GM23248 (cell line): ENCODE measurements around the gene KCNG4. TPM values are rescaled to one million over a fixed set of nuclear protein-coding genes. Genes with fewer than 3 reads are reported as not detected.

Experiments
- DNase-seq: peaks from one replicate; pipeline ENCODE4 v3.0.0-alpha.2; 2015
- H2AFZ ChIP-seq: fragments of 200-600 bp; sonication (generic); 2 replicates; pipeline ENCODE4 v1.6.1; 2016; ENCODE audit warnings: antibody characterized with exemption
- H3F3A ChIP-seq: fragments of 200-600 bp; sonication (generic); 2 replicates; pipeline ENCODE4 v1.6.1; 2016; ENCODE audit warnings: mild to moderate bottlenecking, antibody characterized with exemption, mixed run types; ENCODE audit not compliant: insufficient read depth
- H3K27ac ChIP-seq: fragments of 200-600 bp; sonication (generic); 2 replicates; pipeline ENCODE4 v1.5.1; 2016; ENCODE audit warnings: mild to moderate bottlenecking
- H3K27me3 ChIP-seq: fragments of 200-600 bp; sonication (generic); replicated peaks from 2 replicates; pipeline ENCODE4 v1.6.1; 2016; ENCODE audit warnings: mild to moderate bottlenecking; ENCODE audit not compliant: insufficient read depth
- H3K36me3 ChIP-seq: fragments of 200-600 bp; sonication (generic); 2 replicates; pipeline ENCODE4 v1.6.1; 2016; ENCODE audit warnings: low read depth, mild to moderate bottlenecking
- H3K4me1 ChIP-seq: fragments of 200-600 bp; sonication (generic); 2 replicates; pipeline ENCODE4 v1.6.1; 2016; ENCODE audit warnings: mild to moderate bottlenecking; ENCODE audit not compliant: insufficient read depth
- H3K4me2 ChIP-seq: fragments of 200-600 bp; sonication (generic); one replicate; pipeline ENCODE4 v1.6.1; 2016; ENCODE audit warnings: mild to moderate bottlenecking; ENCODE audit not compliant: unreplicated experiment
- H3K4me3 ChIP-seq: fragments of 200-600 bp; sonication (generic); 2 replicates; pipeline ENCODE4 v1.5.1; 2016; ENCODE audit warnings: mild to moderate bottlenecking
- H3K79me2 ChIP-seq: fragments of 200-600 bp; sonication (generic); 2 replicates; pipeline ENCODE4 v1.6.1; 2016; ENCODE audit warnings: mild to moderate bottlenecking; ENCODE audit not compliant: insufficient read depth
- H3K9ac ChIP-seq: fragments of 200-600 bp; sonication (generic); 2 replicates; pipeline ENCODE4 v1.6.1; 2016; ENCODE audit warnings: mild to moderate bottlenecking
- H3K9me2 ChIP-seq: fragments of 200-600 bp; sonication (generic); 2 replicates; pipeline ENCODE4 v1.6.1; 2016; ENCODE audit warnings: mixed run types, mild to moderate bottlenecking, moderate library complexity; ENCODE audit not compliant: insufficient read depth
- H3K9me3 ChIP-seq: fragments of 200-600 bp; sonication (generic); one replicate; pipeline ENCODE4 v1.6.1; 2017; ENCODE audit warnings: low read depth
- H4K20me1 ChIP-seq: fragments of 200-600 bp; sonication (generic); 2 replicates; pipeline ENCODE4 v1.6.0; 2016; ENCODE audit not compliant: insufficient read depth
- EZH2 ChIP-seq: fragments of 200-600 bp; sonication (generic); IDR thresholded peaks from 2 replicates; pipeline ENCODE4 v1.6.1; 2018; ENCODE audit warnings: antibody characterized with exemption, mild to moderate bottlenecking; ENCODE audit not compliant: insufficient read depth, poor library complexity, severe bottlenecking
- EZH2phosphoT487 ChIP-seq: fragments of 200-600 bp; sonication (generic); IDR thresholded peaks from 2 replicates; pipeline ENCODE4 v1.6.1; 2018; ENCODE audit warnings: antibody characterized with exemption, moderate library complexity, mild to moderate bottlenecking, low read depth; ENCODE audit not compliant: insufficient read depth
- WGBS, 2 experiments: methylation state at CpG; one replicate each; pipeline ENCODE4 v1.1.6; 2015 to 2017; ENCODE audit warnings: low lambda C conversion rate in 2 of 2, low coverage in 1 of 2; ENCODE audit errors: missing lambda C conversion rate in 2 of 2; 5-methylcytosine and 5-hydroxymethylcytosine counted together
- in situ Hi-C: fragments of 300-500 bp; cut with MboI; formaldehyde crosslinking; loops from 2 replicates; pipeline ENCODE4 v1.15.0; 2020
- polyA plus RNA-seq: library from polyadenylated mRNA; unstranded; fragments of >200 nt; fragmentation: Nextera tagmentation; extraction: Ambion mirVana; gene quantifications from 2 replicates; pipeline ENCODE4 v1.2.1, GENCODE V29; 2016
- total RNA-seq: library from RNA; depleted of rRNA; stranded (reverse); fragments of >200 nt; shearing (Covaris generic); gene quantifications from 2 replicates; pipeline ENCODE4 v1.2.3, GENCODE V29; 2014

Gene KCNG4
- total and polyA plus RNA-seq, 2 experiments from 2014 or later, result not detected

- DNase-seq, result no peak
- H3F3A ChIP-seq, result no peaks in the 10 kb centered on the region
- H3K79me2 ChIP-seq, result no peaks in the 10 kb centered on the region
- 79 to 82% methylated on average over 5 of the region's 5 CpGs for WGBS, 2 experiments
- no peaks in the 10 kb centered on the region for H3K9me2 ChIP-seq
- TF ChIP-seq EZH2 (no peak), EZH2phosphoT487 (no peak)
- H3K36me3 ChIP-seq, result no peaks in the 10 kb centered on the region
- no peaks in the 10 kb centered on the region for H3K4me1 ChIP-seq
- peaks cover 4% of the 10 kb centered on the region for H3K27me3 ChIP-seq
- no peak overlapping the region for H3K9ac ChIP-seq
- in situ Hi-C loops, result no loop called here
- H3K4me3 ChIP-seq, result no peak overlapping the region
- H3K27ac ChIP-seq, result no peak overlapping the region
- H2AFZ ChIP-seq, result no peak overlapping the region
- H3K9me3 ChIP-seq, result no peaks in the 10 kb centered on the region
- no peak overlapping the region for H3K4me2 ChIP-seq
- no peaks in the 10 kb centered on the region for H4K20me1 ChIP-seq
Measured at GRCh38 chr16:84215531-84215930, 24.3 kb downstream of the KCNG4 start.

GRCh38 chr16:84214451-84215066 is 25.3 kb downstream of the KCNG4 start:
- TF ChIP-seq EZH2 (no peak), EZH2phosphoT487 (no peak)
- no peak overlapping the region for H3K27ac ChIP-seq
- H3K36me3 ChIP-seq, result no peaks in the 10 kb centered on the region
- H3K9me3 ChIP-seq, result no peaks in the 10 kb centered on the region
- no peak overlapping the region for H3K4me3 ChIP-seq
- H3K4me2 ChIP-seq, result no peak overlapping the region
- in situ Hi-C loops, result no loop called here
- no peaks in the 10 kb centered on the region for H3K4me1 ChIP-seq
- H3K9me2 ChIP-seq, result no peaks in the 10 kb centered on the region
- no peak overlapping the region for H3K9ac ChIP-seq
- WGBS, 2 experiments, result 68 to 73% methylated on average over 15 of the region's 15 CpGs
- peaks cover 4% of the 10 kb centered on the region for H3K27me3 ChIP-seq
- H4K20me1 ChIP-seq, result no peaks in the 10 kb centered on the region
- H3F3A ChIP-seq, result no peaks in the 10 kb centered on the region
- no peaks in the 10 kb centered on the region for H3K79me2 ChIP-seq
- no peak for DNase-seq
- no peak overlapping the region for H2AFZ ChIP-seq

- no peaks in the 10 kb centered on the region for H3K9me2 ChIP-seq
- H2AFZ ChIP-seq, result no peak overlapping the region
- H3K27ac ChIP-seq, result no peak overlapping the region
- no peaks in the 10 kb centered on the region for H3K79me2 ChIP-seq
- in situ Hi-C loops, result no loop called here
- H3K9ac ChIP-seq, result no peak overlapping the region
- no peaks in the 10 kb centered on the region for H3F3A ChIP-seq
- H3K36me3 ChIP-seq, result no peaks in the 10 kb centered on the region
- no peak overlapping the region for H3K4me2 ChIP-seq
- H3K9me3 ChIP-seq, result no peaks in the 10 kb centered on the region
- H3K4me1 ChIP-seq, result no peaks in the 10 kb centered on the region
- 58 to 63% methylated on average over 4 of the region's 4 CpGs for WGBS, 2 experiments
- no peak for TF ChIP-seq EZH2
- TF ChIP-seq EZH2phosphoT487, result no peak
- H4K20me1 ChIP-seq, result no peaks in the 10 kb centered on the region
- H3K27me3 ChIP-seq, result peaks cover 4% of the 10 kb centered on the region
- no peak overlapping the region for H3K4me3 ChIP-seq
- DNase-seq, result no peak
Measured at GRCh38 chr16:84212631-84213030, 27.2 kb downstream of the KCNG4 start.

GRCh38 chr16:84212154-84212553 is 27.7 kb downstream of the KCNG4 start:
- 34 to 37% methylated on average over 4 of the region's 4 CpGs for WGBS, 2 experiments
- no peak overlapping the region for H3K4me3 ChIP-seq
- no peaks in the 10 kb centered on the region for H3K9me3 ChIP-seq
- no peaks in the 10 kb centered on the region for H3K4me1 ChIP-seq
- H4K20me1 ChIP-seq, result no peaks in the 10 kb centered on the region
- H3K27ac ChIP-seq, result no peak overlapping the region
- no peaks in the 10 kb centered on the region for H3K79me2 ChIP-seq
- H3K4me2 ChIP-seq, result no peak overlapping the region
- DNase-seq, result no peak
- H2AFZ ChIP-seq, result no peak overlapping the region
- H3F3A ChIP-seq, result no peaks in the 10 kb centered on the region
- peaks cover 4% of the 10 kb centered on the region for H3K27me3 ChIP-seq
- H3K9me2 ChIP-seq, result no peaks in the 10 kb centered on the region
- H3K36me3 ChIP-seq, result no peaks in the 10 kb centered on the region
- TF ChIP-seq EZH2phosphoT487, result no peak
- TF ChIP-seq EZH2, result no peak
- H3K9ac ChIP-seq, result no peak overlapping the region
- in situ Hi-C loops, result no loop called here

GRCh38 chr16:84209989-84210388 is 29.8 kb downstream of the KCNG4 start:
- H3K9me3 ChIP-seq, result no peaks in the 10 kb centered on the region
- DNase-seq, result no peak
- H3K27me3 ChIP-seq, result peaks cover 4% of the 10 kb centered on the region
- no peak overlapping the region for H3K4me3 ChIP-seq
- H3K4me2 ChIP-seq, result no peak overlapping the region
- H3K79me2 ChIP-seq, result no peaks in the 10 kb centered on the region
- no peak overlapping the region for H3K9ac ChIP-seq
- no peak overlapping the region for H2AFZ ChIP-seq
- in situ Hi-C loops, result no loop called here
- TF ChIP-seq EZH2 (no peak), EZH2phosphoT487 (no peak)
- H3K27ac ChIP-seq, result no peak overlapping the region
- no peaks in the 10 kb centered on the region for H3F3A ChIP-seq
- no peaks in the 10 kb centered on the region for H4K20me1 ChIP-seq
- H3K9me2 ChIP-seq, result no peaks in the 10 kb centered on the region
- WGBS, 2 experiments, result 51 to 67% methylated on average over 2 of the region's 2 CpGs
- no peaks in the 10 kb centered on the region for H3K4me1 ChIP-seq
- H3K36me3 ChIP-seq, result no peaks in the 10 kb centered on the region
